Measurements from ENCODE around the gene TMEM156.

The TMEM156 gene

DNA sequence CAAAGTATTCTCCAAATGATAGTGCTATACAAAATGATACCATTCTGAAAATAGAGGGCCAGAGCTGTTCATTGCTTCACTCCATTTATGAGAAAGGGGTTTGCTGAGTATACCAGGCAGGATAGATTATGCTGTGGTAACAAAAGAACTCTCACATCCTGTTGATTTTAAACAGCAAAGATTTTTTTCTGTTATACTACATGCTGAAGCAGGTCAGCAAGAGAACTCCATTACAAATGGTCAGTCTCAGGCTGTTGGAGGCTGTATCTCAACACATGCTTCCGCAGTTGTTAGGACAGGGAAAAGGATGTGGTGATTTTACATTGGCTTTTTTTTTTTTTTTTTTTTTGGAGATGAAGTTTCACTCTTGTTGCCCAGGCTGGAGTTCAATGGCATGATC lies 16.1 kb upstream of the TMEM156 start:
- TF ChIP-seq, protein P1, sequence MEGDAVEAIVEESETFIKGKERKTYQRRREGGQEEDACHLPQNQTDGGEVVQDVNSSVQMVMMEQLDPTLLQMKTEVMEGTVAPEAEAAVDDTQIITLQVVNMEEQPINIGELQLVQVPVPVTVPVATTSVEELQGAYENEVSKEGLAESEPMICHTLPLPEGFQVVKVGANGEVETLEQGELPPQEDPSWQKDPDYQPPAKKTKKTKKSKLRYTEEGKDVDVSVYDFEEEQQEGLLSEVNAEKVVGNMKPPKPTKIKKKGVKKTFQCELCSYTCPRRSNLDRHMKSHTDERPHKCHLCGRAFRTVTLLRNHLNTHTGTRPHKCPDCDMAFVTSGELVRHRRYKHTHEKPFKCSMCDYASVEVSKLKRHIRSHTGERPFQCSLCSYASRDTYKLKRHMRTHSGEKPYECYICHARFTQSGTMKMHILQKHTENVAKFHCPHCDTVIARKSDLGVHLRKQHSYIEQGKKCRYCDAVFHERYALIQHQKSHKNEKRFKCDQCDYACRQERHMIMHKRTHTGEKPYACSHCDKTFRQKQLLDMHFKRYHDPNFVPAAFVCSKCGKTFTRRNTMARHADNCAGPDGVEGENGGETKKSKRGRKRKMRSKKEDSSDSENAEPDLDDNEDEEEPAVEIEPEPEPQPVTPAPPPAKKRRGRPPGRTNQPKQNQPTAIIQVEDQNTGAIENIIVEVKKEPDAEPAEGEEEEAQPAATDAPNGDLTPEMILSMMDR (IDR thresholded peaks at IDR 0.05) = no peak
- no peak for TF ChIP-seq ZFX (IDR thresholded peaks at IDR 0.05; ENCODE audit: borderline replicate concordance)
- no peak overlapping the region for H3K27ac ChIP-seq

GRCh38 chr4:39047681-39048080 lies 15.5 kb upstream of the TMEM156 start:
- TF ChIP-seq, protein P1 (IDR thresholded peaks at IDR 0.05) = no peak
- TF ChIP-seq ZFX (IDR thresholded peaks at IDR 0.05; ENCODE audit: borderline replicate concordance) = no peak
- no peak overlapping the region for H3K27ac ChIP-seq

DNA sequence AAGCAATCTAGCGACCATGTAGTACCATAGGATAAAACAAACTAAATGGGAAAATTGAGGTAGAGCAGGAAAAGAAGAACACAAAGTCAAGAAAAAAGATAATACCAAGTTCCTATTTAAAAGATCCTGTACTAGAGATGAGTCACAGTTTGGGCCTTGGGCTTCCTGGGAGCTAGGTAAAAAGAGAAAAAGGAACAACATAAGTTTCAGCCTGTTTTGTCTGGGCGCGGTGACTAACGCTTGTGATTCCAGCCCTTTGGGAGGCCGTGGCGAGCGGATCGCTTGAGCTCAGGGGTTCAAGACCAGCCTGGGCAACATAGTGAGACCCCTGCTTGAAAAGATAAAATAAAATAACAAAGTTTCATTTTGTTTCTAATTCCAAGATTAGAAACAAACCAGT lies 14.0 kb upstream of the TMEM156 start:
- no peak overlapping the region for H3K27ac ChIP-seq
- TF ChIP-seq, protein P1 (IDR thresholded peaks at IDR 0.05) = no peak
- no peak for TF ChIP-seq ZFX (IDR thresholded peaks at IDR 0.05; ENCODE audit: borderline replicate concordance)

DNA sequence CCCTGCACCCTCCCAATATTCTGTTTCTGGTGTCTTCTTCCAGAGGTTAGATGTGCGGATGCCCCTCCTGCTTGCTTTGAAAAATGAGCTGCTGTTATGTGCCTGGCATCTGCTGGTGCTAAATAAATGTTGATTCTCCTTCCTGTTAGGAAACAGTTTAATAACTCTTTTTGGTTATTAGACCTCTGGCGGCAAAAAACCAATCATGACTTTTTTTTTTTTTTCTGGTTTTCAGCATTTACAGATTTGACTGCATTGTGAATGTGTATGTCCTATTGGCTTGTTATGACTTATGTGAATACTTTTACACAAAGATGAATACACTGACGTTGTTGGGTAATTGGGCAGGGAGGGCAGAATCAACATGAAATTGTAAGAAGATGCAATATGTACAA lies 13.6 kb upstream of the TMEM156 start:
- TF ChIP-seq, protein P1 (IDR thresholded peaks at IDR 0.05) = no peak
- no peak for TF ChIP-seq ZFX (IDR thresholded peaks at IDR 0.05; ENCODE audit: borderline replicate concordance)
- no peak overlapping the region for H3K27ac ChIP-seq

GRCh38 chr4:39044956-39045826 lies 13.0 kb upstream of the TMEM156 start:
- H3K27ac ChIP-seq = 0 out of 2 replicates have a peak overlapping the region, but pooled peaks have one; percentile 12
- no peak for TF ChIP-seq ZFX (IDR thresholded peaks at IDR 0.05; ENCODE audit: borderline replicate concordance)
- TF ChIP-seq, protein P1 (IDR thresholded peaks at IDR 0.05) = 0 out of 2 replicates have a peak, but pooled peaks have one; percentile 6

DNA sequence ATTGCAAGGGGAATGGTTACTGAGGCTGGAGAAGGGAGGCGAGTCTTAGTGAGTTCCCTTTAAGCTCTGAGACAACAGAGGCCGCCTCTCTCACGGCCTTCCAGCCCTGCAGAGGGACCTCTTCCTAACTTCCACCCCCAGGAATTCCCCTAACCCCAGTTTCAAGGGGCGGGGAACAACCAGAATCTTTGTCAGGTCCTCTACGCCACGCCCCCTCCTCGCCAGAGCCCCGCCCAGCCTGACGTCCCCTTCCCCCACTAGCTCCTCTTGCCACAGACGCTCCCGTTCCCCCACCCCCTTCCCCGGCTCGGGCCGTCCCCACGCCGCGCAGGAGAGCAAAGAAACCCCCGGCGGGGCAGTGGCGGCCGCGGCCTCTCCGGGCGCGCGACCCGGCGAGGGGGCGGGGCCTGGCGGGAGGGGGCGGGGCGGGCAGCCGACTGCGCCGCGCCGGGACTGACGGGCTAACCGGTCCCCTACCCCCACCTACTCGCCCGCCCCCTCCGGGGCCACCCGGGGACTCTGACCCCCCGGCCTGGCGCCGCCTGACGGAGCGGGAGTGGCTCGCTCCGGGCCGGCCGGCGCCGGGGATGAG lies 12.3 kb upstream of the TMEM156 start:
- peak overlapping the region; percentile 12; the same call in 1 of the 2 replicates for H3K27ac ChIP-seq
- TF ChIP-seq ZFX (IDR thresholded peaks at IDR 0.05; ENCODE audit: borderline replicate concordance) = no peak
- TF ChIP-seq, protein P1 (IDR thresholded peaks at IDR 0.05) = no peak

- H3K27ac ChIP-seq = 0 out of 2 replicates have a peak overlapping the region, but pooled peaks have one; percentile 12
- TF ChIP-seq ZFX (IDR thresholded peaks at IDR 0.05; ENCODE audit: borderline replicate concordance) = no peak
- TF ChIP-seq, protein P1 (IDR thresholded peaks at IDR 0.05) = no peak
Observed at GRCh38 chr4:39043861-39044363, 11.7 kb upstream of the TMEM156 start.
